Suprapubic skin (tissue), 4 donors: Measurements from ENCODE around the gene ITIH5. TPM values are rescaled to one million over a fixed set of nuclear protein-coding genes. Genes with fewer than 3 reads are reported as not detected.
A peak's percentile ranks its signal among the peaks of the same experiment; 100 is the strongest.

Source experiments
- DNase-seq, 2 donors: peaks; one replicate each; pipeline ENCODE4 v3.0.0-alpha.2; 2019; ENCODE audit warnings: low spot score in 2 of 2
- H3K27ac ChIP-seq: fragments of 200-600 bp; sonication (generic); one replicate; pipeline ENCODE4 v1.5.1; 2019
- H3K27me3 ChIP-seq: fragments of 200-600 bp; sonication (generic); one replicate; pipeline ENCODE4 v1.5.1; 2019
- H3K36me3 ChIP-seq: fragments of 200-600 bp; sonication (generic); one replicate; pipeline ENCODE4 v1.5.1; 2019
- H3K4me1 ChIP-seq: fragments of 200-600 bp; sonication (generic); one replicate; pipeline ENCODE4 v1.5.1; 2019
- H3K4me3 ChIP-seq: fragments of 200-600 bp; sonication (generic); one replicate; pipeline ENCODE4 v1.5.1; 2019; ENCODE audit warnings: mild to moderate bottlenecking
- H3K9me3 ChIP-seq: fragments of 200-600 bp; sonication (generic); one replicate; pipeline ENCODE4 v1.5.1; 2019
- CTCF ChIP-seq, 2 donors: fragments of 200-600 bp in 1 of 2; fragments of 450-650 bp in 1 of 2; sonication (generic) in 1 of 2; IDR thresholded peaks; one replicate each; pipeline ENCODE4 v1.5.1; 2016 to 2019; ENCODE audit warnings: antibody characterized with exemption in 2 of 2, mild to moderate bottlenecking in 1 of 2, moderate library complexity in 1 of 2
- EP300 ChIP-seq: sonication (generic); formaldehyde crosslinking; IDR thresholded peaks from one replicate; pipeline ENCODE4 v1.6.1; 2017; ENCODE audit warnings: antibody characterized with exemption
- POLR2A ChIP-seq, 2 donors: fragments of 450-650 bp; IDR thresholded peaks; one replicate each; pipeline ENCODE4 v1.6.1; 2017; ENCODE audit warnings: antibody characterized with exemption in 2 of 2, mild to moderate bottlenecking in 2 of 2, moderate library complexity in 2 of 2
- POLR2AphosphoS5 ChIP-seq, 3 donors: sonication (generic); formaldehyde crosslinking; IDR thresholded peaks; one replicate each; pipeline ENCODE4 v1.6.1; 2017; ENCODE audit warnings: antibody characterized with exemption in 3 of 3
- WGBS: methylation state at CpG from one replicate; pipeline ENCODE4 v1.1.5; 2018; 5-methylcytosine and 5-hydroxymethylcytosine counted together
- total RNA-seq, 4 donors: library from RNA; depleted of rRNA; stranded (reverse); fragments of >200 nt; gene quantifications; one replicate each; pipeline ENCODE4 v1.1.0, GENCODE V29; 2016

The ITIH5 gene
- total RNA-seq, 4 donors from 2014 or later, result 3.8 to 11.3 (median 4.4) TPM

- no peaks in the 10 kb centered on the region for H3K36me3 ChIP-seq
- H3K4me1 ChIP-seq, result no peaks in the 10 kb centered on the region
- DNase-seq, result no peak
- H3K27me3 ChIP-seq, result no peaks in the 10 kb centered on the region
- H3K9me3 ChIP-seq, result no peaks in the 10 kb centered on the region
- TF ChIP-seq POLR2A (IDR thresholded peaks at IDR 0.05), result no peak
- TF ChIP-seq EP300, result no peak
- no peak for TF ChIP-seq CTCF (IDR thresholded peaks at IDR 0.05)
- no peak for TF ChIP-seq POLR2AphosphoS5 (IDR thresholded peaks at IDR 0.05)
- no peak overlapping the region for H3K27ac ChIP-seq
- WGBS, result 74% methylated on average over 5 of the region's 5 CpGs
- H3K4me3 ChIP-seq, result no peak overlapping the region
Observed at GRCh38 chr10:7642491-7643011, 24.2 kb downstream of the ITIH5 start.

- Histone ChIP-seq H3K36me3 (no peaks in the 10 kb centered on the region), H3K9me3 (no peaks in the 10 kb centered on the region), H3K4me3 (no peak overlapping the region), H3K27me3 (no peaks in the 10 kb centered on the region), H3K27ac (no peak overlapping the region), H3K4me1 (no peaks in the 10 kb centered on the region)
- DNase-seq, result no peak
- WGBS, result 92% methylated on average over 7 of the region's 7 CpGs
- TF ChIP-seq POLR2A (IDR thresholded peaks at IDR 0.05), result no peak
- TF ChIP-seq CTCF (IDR thresholded peaks at IDR 0.05), result no peak
- TF ChIP-seq EP300, result no peak
- no peak for TF ChIP-seq POLR2AphosphoS5 (IDR thresholded peaks at IDR 0.05)
Observed at GRCh38 chr10:7635408-7636125, 31.2 kb downstream of the ITIH5 start.

GRCh38 chr10:7634142-7634894, 32.4 kb downstream of the ITIH5 start:
- no peaks in the 10 kb centered on the region for H3K27me3 ChIP-seq
- no peaks in the 10 kb centered on the region for H3K36me3 ChIP-seq
- H3K4me3 ChIP-seq, result no peak overlapping the region
- TF ChIP-seq EP300, result no peak
- TF ChIP-seq POLR2A (IDR thresholded peaks at IDR 0.05), result no peak
- TF ChIP-seq POLR2AphosphoS5 (IDR thresholded peaks at IDR 0.05), result no peak
- no peak for DNase-seq
- peak overlapping the region; percentile 70 for H3K27ac ChIP-seq
- H3K4me1 ChIP-seq, result no peaks in the 10 kb centered on the region
- WGBS, result 62% methylated on average over 10 of the region's 10 CpGs
- no peaks in the 10 kb centered on the region for H3K9me3 ChIP-seq

- 31% methylated on average over 10 of the region's 10 CpGs for WGBS
- no peak overlapping the region for H3K27ac ChIP-seq
- DNase-seq, result no peak
Observed at GRCh38 chr10:7626283-7626682, 40.5 kb downstream of the ITIH5 start.

GRCh38 chr10:7625836-7626235, 40.9 kb downstream of the ITIH5 start:
- Histone ChIP-seq H3K36me3 (no peaks in the 10 kb centered on the region), H3K4me1 (no peaks in the 10 kb centered on the region), H3K4me3 (no peak overlapping the region), H3K9me3 (no peaks in the 10 kb centered on the region), H3K27ac (no peak overlapping the region), H3K27me3 (no peaks in the 10 kb centered on the region)
- WGBS, result 78% methylated on average over 7 of the region's 7 CpGs
- no peak for DNase-seq
- TF ChIP-seq POLR2AphosphoS5 (IDR thresholded peaks at IDR 0.05) (no peak), POLR2A (IDR thresholded peaks at IDR 0.05) (no peak), EP300 (no peak), CTCF (IDR thresholded peaks at IDR 0.05) (no peak)

More at GRCh38 chr10:7626283-7626682, 40.5 kb downstream of the ITIH5 start:
- Histone ChIP-seq H3K36me3 (no peaks in the 10 kb centered on the region), H3K4me1 (no peaks in the 10 kb centered on the region), H3K27me3 (no peaks in the 10 kb centered on the region), H3K4me3 (no peak overlapping the region), H3K9me3 (no peaks in the 10 kb centered on the region)
- TF ChIP-seq POLR2AphosphoS5 (IDR thresholded peaks at IDR 0.05), result no peak
- TF ChIP-seq EP300, result no peak
- no peak for TF ChIP-seq POLR2A (IDR thresholded peaks at IDR 0.05)
- no peak for TF ChIP-seq CTCF (IDR thresholded peaks at IDR 0.05)
